ENCODE data around the gene CCDC15. TPM values are rescaled to one million over a fixed set of nuclear protein-coding genes. Genes with fewer than 3 reads are reported as not detected.

CCDC15 gene
- total RNA-seq, 4 donors from 2014 or later: 2.0 to 11.5 (median 3.8) TPM

- Histone ChIP-seq H3K27ac (no peak overlapping the region), H3K36me3 (no peaks in the 10 kb centered on the region), H3K9me3 (no peaks in the 10 kb centered on the region), H3K4me3 (no peak overlapping the region), H3K4me1 (peaks cover 36% of the 10 kb centered on the region), H3K27me3 (no peaks in the 10 kb centered on the region)
- WGBS: 89% methylated on average over 7 of the region's 7 CpGs
- TF ChIP-seq CTCF (IDR thresholded peaks at IDR 0.05): no peak
- TF ChIP-seq EP300 (IDR thresholded peaks at IDR 0.05): no peak
- no peak for TF ChIP-seq POLR2A (IDR thresholded peaks at IDR 0.05)
- no peak for TF ChIP-seq POLR2AphosphoS5 (IDR thresholded peaks at IDR 0.05)
- no peak for DNase-seq (ENCODE audit: low spot score in 2 of 2)
Observed at GRCh38 chr11:125075242-125075625, 121.2 kb downstream of the CCDC15 start.

- Histone ChIP-seq H3K4me3 (no peak overlapping the region), H3K27me3 (no peaks in the 10 kb centered on the region), H3K36me3 (no peaks in the 10 kb centered on the region), H3K27ac (no peak overlapping the region), H3K4me1 (peaks cover 30% of the 10 kb centered on the region), H3K9me3 (no peaks in the 10 kb centered on the region)
- DNase-seq (ENCODE audit: low spot score in 2 of 2): peak in 1 of 2 donors; percentile 70
- TF ChIP-seq EP300 (IDR thresholded peaks at IDR 0.05) (no peak), POLR2A (IDR thresholded peaks at IDR 0.05) (no peak), POLR2AphosphoS5 (IDR thresholded peaks at IDR 0.05) (no peak), CTCF (IDR thresholded peaks at IDR 0.05) (no peak)
- 47% methylated on average over 9 of the region's 11 CpGs for WGBS
Observed at GRCh38 chr11:125075900-125076317, 121.9 kb downstream of the CCDC15 start.

- 75% methylated on average over 11 of the region's 14 CpGs for WGBS
- H3K27me3 ChIP-seq: peaks cover 3% of the 10 kb centered on the region
- H3K9me3 ChIP-seq: no peaks in the 10 kb centered on the region
- H3K27ac ChIP-seq: no peak overlapping the region
- DNase-seq (ENCODE audit: low spot score in 2 of 2): no peak
- no peak overlapping the region for H3K4me3 ChIP-seq
- H3K4me1 ChIP-seq: peaks cover 24% of the 10 kb centered on the region
- TF ChIP-seq POLR2AphosphoS5 (IDR thresholded peaks at IDR 0.05) (no peak), POLR2A (IDR thresholded peaks at IDR 0.05) (no peak), EP300 (IDR thresholded peaks at IDR 0.05) (no peak), CTCF (IDR thresholded peaks at IDR 0.05) (no peak)
- no peaks in the 10 kb centered on the region for H3K36me3 ChIP-seq
Observed at GRCh38 chr11:125076378-125076945, 122.5 kb downstream of the CCDC15 start.

- Histone ChIP-seq H3K9me3 (no peaks in the 10 kb centered on the region), H3K4me3 (no peak overlapping the region), H3K27me3 (peaks cover 3% of the 10 kb centered on the region), H3K36me3 (no peaks in the 10 kb centered on the region), H3K4me1 (peaks cover 28% of the 10 kb centered on the region), H3K27ac (no peak overlapping the region)
- TF ChIP-seq CTCF (IDR thresholded peaks at IDR 0.05): no peak
- no peak for TF ChIP-seq EP300 (IDR thresholded peaks at IDR 0.05)
- no peak for TF ChIP-seq POLR2AphosphoS5 (IDR thresholded peaks at IDR 0.05)
- TF ChIP-seq POLR2A (IDR thresholded peaks at IDR 0.05): no peak
- WGBS: 94% methylated on average over 11 of the region's 11 CpGs
- DNase-seq (ENCODE audit: low spot score in 2 of 2): no peak
Observed at GRCh38 chr11:125078016-125078415, 124.0 kb downstream of the CCDC15 start.

- Histone ChIP-seq H3K4me1 (peaks cover 34% of the 10 kb centered on the region), H3K4me3 (no peak overlapping the region), H3K36me3 (no peaks in the 10 kb centered on the region), H3K9me3 (no peaks in the 10 kb centered on the region), H3K27me3 (peaks cover 3% of the 10 kb centered on the region), H3K27ac (no peak overlapping the region)
- TF ChIP-seq POLR2A (IDR thresholded peaks at IDR 0.05) (no peak), CTCF (IDR thresholded peaks at IDR 0.05) (no peak), EP300 (IDR thresholded peaks at IDR 0.05) (no peak), POLR2AphosphoS5 (IDR thresholded peaks at IDR 0.05) (no peak)
- DNase-seq (ENCODE audit: low spot score in 2 of 2): no peak
- WGBS: 91% methylated on average over 14 of the region's 14 CpGs
Observed at GRCh38 chr11:125078516-125079140, 124.6 kb downstream of the CCDC15 start.

All from suprapubic skin (tissue), 4 donors.